Measurements from ENCODE around the gene OR5A1.

Gene OR5A1

GRCh38 chr11:59416613-59417012, 19.7 kb upstream of the OR5A1 start:
- no peak for TF ChIP-seq CTCF (conservative IDR thresholded peaks at IDR 0.05; ENCODE audit: low read depth, low read length)
- no peak for DNase-seq (ENCODE audit: low read depth)
- H3K4me3 ChIP-seq (ENCODE audit: low read length): no peak overlapping the region

- no peak overlapping the region for H3K4me3 ChIP-seq (ENCODE audit: low read length)
- DNase-seq (ENCODE audit: low read depth): no peak
- TF ChIP-seq CTCF (conservative IDR thresholded peaks at IDR 0.05; ENCODE audit: low read depth, low read length): no peak
Measured at GRCh38 chr11:59417023-59417422, 19.2 kb upstream of the OR5A1 start.

- no peak overlapping the region for H3K4me3 ChIP-seq (ENCODE audit: low read length)
- no peak for DNase-seq (ENCODE audit: low read depth)
- TF ChIP-seq CTCF (conservative IDR thresholded peaks at IDR 0.05; ENCODE audit: low read depth, low read length): no peak
Measured at GRCh38 chr11:59418156-59418555, 18.1 kb upstream of the OR5A1 start.

GRCh38 chr11:59423835-59424234, 12.4 kb upstream of the OR5A1 start:
- no peak overlapping the region for H3K4me3 ChIP-seq (ENCODE audit: low read length)
- no peak for DNase-seq (ENCODE audit: low read depth)
- TF ChIP-seq CTCF (conservative IDR thresholded peaks at IDR 0.05; ENCODE audit: low read depth, low read length): no peak

- no peak for DNase-seq (ENCODE audit: low read depth)
- no peak for TF ChIP-seq CTCF (conservative IDR thresholded peaks at IDR 0.05; ENCODE audit: low read depth, low read length)
- H3K4me3 ChIP-seq (ENCODE audit: low read length): no peak overlapping the region
Measured at GRCh38 chr11:59425131-59425530, 11.1 kb upstream of the OR5A1 start.

GRCh38 chr11:59426361-59427067, 9.8 kb upstream of the OR5A1 start, which contains the start of gene OR5A2:
OR5A2 (minus strand) TSS chr11:59426413; CDS start chr11:59422953, 3,460 bp downstream.
- no peak for TF ChIP-seq CTCF (conservative IDR thresholded peaks at IDR 0.05; ENCODE audit: low read depth, low read length)
- no peak within 1 kb of the TSS for H3K4me3 ChIP-seq (ENCODE audit: low read length)
- DNase-seq (ENCODE audit: low read depth): no peak

- no peak for TF ChIP-seq CTCF (conservative IDR thresholded peaks at IDR 0.05; ENCODE audit: low read depth, low read length)
- H3K4me3 ChIP-seq (ENCODE audit: low read length): no peak overlapping the region
- no peak for DNase-seq (ENCODE audit: low read depth)
Measured at GRCh38 chr11:59427068-59427382, 9.2 kb upstream of the OR5A1 start.

Measured in retinal pigment epithelial cell (primary cell).